ENCODE results near the gene VAV3. TPM values are rescaled to one million over a fixed set of nuclear protein-coding genes. Genes with fewer than 3 reads are reported as not detected.

VAV3 gene
- total and polyA plus RNA-seq, 10 of the 15 experiments (the other 5 are each of a cell fraction or from before 2014, with no cell fraction given), result 0.84 to 5.5 (median 3.4) TPM

DNA sequence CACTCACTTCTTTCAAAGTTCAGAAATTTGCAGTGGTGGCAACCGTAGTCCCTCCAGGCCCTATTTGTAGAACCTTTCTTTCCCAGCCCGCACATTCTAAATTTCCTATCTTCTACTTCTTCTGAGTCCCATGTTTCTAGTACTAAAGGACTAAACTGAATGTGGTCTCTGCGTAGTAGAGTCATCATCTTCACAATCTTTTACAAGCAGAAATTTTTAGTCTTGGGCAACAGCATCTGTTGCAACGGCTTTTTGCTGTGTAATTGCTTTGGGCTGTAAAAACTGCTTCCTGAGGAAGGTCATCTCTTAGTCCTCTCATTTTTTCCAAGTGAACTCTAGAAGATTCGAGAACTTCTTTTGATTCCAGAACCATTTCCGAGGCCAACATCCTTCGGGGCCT is 23.9 kb downstream of the VAV3 start (continued):
- TF ChIP-seq WRNIP1 (IDR thresholded peaks at IDR 0.05; ENCODE audit: borderline replicate concordance, low read depth, low read length) (no peak), PAX8 (IDR thresholded peaks at IDR 0.05) (no peak), STAT1 (conservative IDR thresholded peaks at IDR 0.05) (no peak), IKZF1 (conservative IDR thresholded peaks at IDR 0.05) (no peak)

DNA sequence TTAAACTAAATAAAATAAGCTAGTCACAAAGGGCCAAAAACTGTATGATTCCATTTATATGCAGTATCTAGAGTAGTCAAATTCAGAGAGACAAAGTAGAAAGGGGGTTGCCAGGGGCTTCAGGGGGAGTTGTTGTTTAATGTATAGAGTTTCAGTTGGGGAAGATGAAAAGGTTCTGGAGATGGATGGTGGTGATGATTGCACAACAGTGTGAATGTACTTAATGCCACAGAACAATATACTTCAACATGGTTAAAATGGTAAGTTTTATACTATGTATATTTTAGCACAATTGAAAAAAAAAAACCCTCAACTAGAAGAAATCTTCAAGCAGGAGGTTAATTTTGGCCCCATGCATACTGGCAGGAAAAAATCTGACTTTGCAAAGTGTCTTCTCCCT is 24.3 kb downstream of the VAV3 start:
- Histone ChIP-seq H3K27ac (ENCODE audit: control insufficient read depth, insufficient read depth) (no peak overlapping the region), H3K4me3 (no peak overlapping the region), H3K27me3 (replicated peaks in 1 of 2; ENCODE audit: control insufficient read depth in 2 of 2, insufficient read depth in 2 of 2, low read length in 1 of 2) (no peaks in the 10 kb centered on the region; a peak in 1 of 4 replicates), H3K9ac (ENCODE audit: control insufficient read depth, insufficient read depth, low read length) (no peak overlapping the region), H3K36me3 (ENCODE audit: control insufficient read depth in 2 of 2, insufficient read depth in 2 of 2, low read length in 1 of 2) (no peaks in the 10 kb centered on the region), H4K20me1 (ENCODE audit: control insufficient read depth, insufficient read depth) (no peaks in the 10 kb centered on the region), H3K9me3 (replicated peaks; ENCODE audit: control insufficient read depth, insufficient read depth, low read length) (no peaks in the 10 kb centered on the region; the same call in 2 of the 3 replicates), H2AFZ (ENCODE audit: control insufficient read depth, low read depth, low read length) (no peak overlapping the region), H3K79me2 (ENCODE audit: control insufficient read depth, insufficient read depth, low read length) (no peaks in the 10 kb centered on the region; the same call in 1 of the 2 replicates), H3K4me1 (ENCODE audit: control insufficient read depth, insufficient read depth, low read length) (peaks cover 14% of the 10 kb centered on the region), H3K4me2 (ENCODE audit: control insufficient read depth, insufficient read depth) (no peak overlapping the region)
- FAIRE-seq, result no peak
- no peak for DNase-seq (ENCODE audit: low read depth, low spot score)
- ATAC-seq, result no peak
- POLR2A ChIA-PET, result interaction anchor here (0.8 to 1.4 kb wide), 2 partner anchors 9 to 23 kb away, joined by 4 to 5 read pairs; no protein-coding TSS in a partner anchor
- SMC1A ChIA-PET (ENCODE audit: uncharacterized antibody, unreplicated experiment), result interaction anchor here (1.0 to 1.4 kb wide), 5 partner anchors 11 to 184 kb away, joined by 3 to 6 read pairs (median 4); no protein-coding TSS in a partner anchor
- intact Hi-C loops (cut with micrococcal nuclease; ENCODE audit: unreplicated experiment) (no loop called here), in situ Hi-C loops (cut with MboI) (no loop called here)
- BruUV-seq (replicated peaks), result no TSS peak
- RAD21 ChIA-PET (ENCODE audit: unreplicated experiment), result interaction anchor here (0.7 to 1.4 kb wide), 5 partner anchors 9 to 163 kb away, joined by 3 to 5 read pairs (median 3); no protein-coding TSS in a partner anchor
- CTCF ChIA-PET, result interaction anchor here (0.6 to 2.0 kb wide), 6 partner anchors 9 to 260 kb away, joined by 3 to 8 read pairs (median 4); partner anchors contain the start of gene SLC25A24
- TF ChIP-seq, protein P1, sequence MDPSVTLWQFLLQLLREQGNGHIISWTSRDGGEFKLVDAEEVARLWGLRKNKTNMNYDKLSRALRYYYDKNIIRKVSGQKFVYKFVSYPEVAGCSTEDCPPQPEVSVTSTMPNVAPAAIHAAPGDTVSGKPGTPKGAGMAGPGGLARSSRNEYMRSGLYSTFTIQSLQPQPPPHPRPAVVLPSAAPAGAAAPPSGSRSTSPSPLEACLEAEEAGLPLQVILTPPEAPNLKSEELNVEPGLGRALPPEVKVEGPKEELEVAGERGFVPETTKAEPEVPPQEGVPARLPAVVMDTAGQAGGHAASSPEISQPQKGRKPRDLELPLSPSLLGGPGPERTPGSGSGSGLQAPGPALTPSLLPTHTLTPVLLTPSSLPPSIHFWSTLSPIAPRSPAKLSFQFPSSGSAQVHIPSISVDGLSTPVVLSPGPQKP (IDR thresholded peaks at IDR 0.05; ENCODE audit: low read depth, low read length), result no peak
- TF ChIP-seq CBX3 (IDR thresholded peaks at IDR 0.05; ENCODE audit: borderline replicate concordance, low read depth), result no peak
- TF ChIP-seq SPI1 (IDR thresholded peaks at IDR 0.05; ENCODE audit: borderline replicate concordance, insufficient read depth, low read depth, low read length), result no peak
- TF ChIP-seq RFX5 (IDR thresholded peaks at IDR 0.05; ENCODE audit: low read depth, low read length), result no peak
- TF ChIP-seq, protein P2, sequence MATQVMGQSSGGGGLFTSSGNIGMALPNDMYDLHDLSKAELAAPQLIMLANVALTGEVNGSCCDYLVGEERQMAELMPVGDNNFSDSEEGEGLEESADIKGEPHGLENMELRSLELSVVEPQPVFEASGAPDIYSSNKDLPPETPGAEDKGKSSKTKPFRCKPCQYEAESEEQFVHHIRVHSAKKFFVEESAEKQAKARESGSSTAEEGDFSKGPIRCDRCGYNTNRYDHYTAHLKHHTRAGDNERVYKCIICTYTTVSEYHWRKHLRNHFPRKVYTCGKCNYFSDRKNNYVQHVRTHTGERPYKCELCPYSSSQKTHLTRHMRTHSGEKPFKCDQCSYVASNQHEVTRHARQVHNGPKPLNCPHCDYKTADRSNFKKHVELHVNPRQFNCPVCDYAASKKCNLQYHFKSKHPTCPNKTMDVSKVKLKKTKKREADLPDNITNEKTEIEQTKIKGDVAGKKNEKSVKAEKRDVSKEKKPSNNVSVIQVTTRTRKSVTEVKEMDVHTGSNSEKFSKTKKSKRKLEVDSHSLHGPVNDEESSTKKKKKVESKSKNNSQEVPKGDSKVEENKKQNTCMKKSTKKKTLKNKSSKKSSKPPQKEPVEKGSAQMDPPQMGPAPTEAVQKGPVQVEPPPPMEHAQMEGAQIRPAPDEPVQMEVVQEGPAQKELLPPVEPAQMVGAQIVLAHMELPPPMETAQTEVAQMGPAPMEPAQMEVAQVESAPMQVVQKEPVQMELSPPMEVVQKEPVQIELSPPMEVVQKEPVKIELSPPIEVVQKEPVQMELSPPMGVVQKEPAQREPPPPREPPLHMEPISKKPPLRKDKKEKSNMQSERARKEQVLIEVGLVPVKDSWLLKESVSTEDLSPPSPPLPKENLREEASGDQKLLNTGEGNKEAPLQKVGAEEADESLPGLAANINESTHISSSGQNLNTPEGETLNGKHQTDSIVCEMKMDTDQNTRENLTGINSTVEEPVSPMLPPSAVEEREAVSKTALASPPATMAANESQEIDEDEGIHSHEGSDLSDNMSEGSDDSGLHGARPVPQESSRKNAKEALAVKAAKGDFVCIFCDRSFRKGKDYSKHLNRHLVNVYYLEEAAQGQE (IDR thresholded peaks at IDR 0.05; ENCODE audit: low read depth, low read length), result no peak
- no peak for TF ChIP-seq BRCA1 (IDR thresholded peaks at IDR 0.05; ENCODE audit: low read depth, low read length)
- TF ChIP-seq EP300 (IDR thresholded peaks at IDR 0.05; ENCODE audit: borderline replicate concordance in 1 of 2, control insufficient read depth in 1 of 2, low read depth in 2 of 2, low read length in 2 of 2), result no peak
- TF ChIP-seq, protein P3, sequence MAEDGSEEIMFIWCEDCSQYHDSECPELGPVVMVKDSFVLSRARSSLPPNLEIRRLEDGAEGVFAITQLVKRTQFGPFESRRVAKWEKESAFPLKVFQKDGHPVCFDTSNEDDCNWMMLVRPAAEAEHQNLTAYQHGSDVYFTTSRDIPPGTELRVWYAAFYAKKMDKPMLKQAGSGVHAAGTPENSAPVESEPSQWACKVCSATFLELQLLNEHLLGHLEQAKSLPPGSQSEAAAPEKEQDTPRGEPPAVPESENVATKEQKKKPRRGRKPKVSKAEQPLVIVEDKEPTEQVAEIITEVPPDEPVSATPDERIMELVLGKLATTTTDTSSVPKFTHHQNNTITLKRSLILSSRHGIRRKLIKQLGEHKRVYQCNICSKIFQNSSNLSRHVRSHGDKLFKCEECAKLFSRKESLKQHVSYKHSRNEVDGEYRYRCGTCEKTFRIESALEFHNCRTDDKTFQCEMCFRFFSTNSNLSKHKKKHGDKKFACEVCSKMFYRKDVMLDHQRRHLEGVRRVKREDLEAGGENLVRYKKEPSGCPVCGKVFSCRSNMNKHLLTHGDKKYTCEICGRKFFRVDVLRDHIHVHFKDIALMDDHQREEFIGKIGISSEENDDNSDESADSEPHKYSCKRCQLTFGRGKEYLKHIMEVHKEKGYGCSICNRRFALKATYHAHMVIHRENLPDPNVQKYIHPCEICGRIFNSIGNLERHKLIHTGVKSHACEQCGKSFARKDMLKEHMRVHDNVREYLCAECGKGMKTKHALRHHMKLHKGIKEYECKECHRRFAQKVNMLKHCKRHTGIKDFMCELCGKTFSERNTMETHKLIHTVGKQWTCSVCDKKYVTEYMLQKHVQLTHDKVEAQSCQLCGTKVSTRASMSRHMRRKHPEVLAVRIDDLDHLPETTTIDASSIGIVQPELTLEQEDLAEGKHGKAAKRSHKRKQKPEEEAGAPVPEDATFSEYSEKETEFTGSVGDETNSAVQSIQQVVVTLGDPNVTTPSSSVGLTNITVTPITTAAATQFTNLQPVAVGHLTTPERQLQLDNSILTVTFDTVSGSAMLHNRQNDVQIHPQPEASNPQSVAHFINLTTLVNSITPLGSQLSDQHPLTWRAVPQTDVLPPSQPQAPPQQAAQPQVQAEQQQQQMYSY (CRISPR knock-in tag; IDR thresholded peaks at IDR 0.05), result no peak
- no peak for TF ChIP-seq RAD21 (IDR thresholded peaks at IDR 0.05; ENCODE audit: insufficient read depth, low read depth, low read length)
- no peak for TF ChIP-seq FOXM1 (IDR thresholded peaks at IDR 0.05; ENCODE audit: low read depth, low read length)
- TF ChIP-seq POLR2AphosphoS2 (IDR thresholded peaks at IDR 0.05; ENCODE audit: low read depth, low read length), result no peak

Data from GM12878 (cell line).